Epithelial cell of alveolus of lung (primary cell): ENCODE measurements around the gene CASP1. TPM values are rescaled to one million over a fixed set of nuclear protein-coding genes. Genes with fewer than 3 reads are reported as not detected.

Experiments used
- total RNA-seq: library from RNA; depleted of rRNA; stranded (reverse); fragments of >200 nt; gene quantifications from 2 replicates; pipeline ENCODE4 v1.2.1, GENCODE V29; 2015

CASP1 gene
- total RNA-seq: 22.5 and 44.0 TPM in 2 replicates

DNA sequence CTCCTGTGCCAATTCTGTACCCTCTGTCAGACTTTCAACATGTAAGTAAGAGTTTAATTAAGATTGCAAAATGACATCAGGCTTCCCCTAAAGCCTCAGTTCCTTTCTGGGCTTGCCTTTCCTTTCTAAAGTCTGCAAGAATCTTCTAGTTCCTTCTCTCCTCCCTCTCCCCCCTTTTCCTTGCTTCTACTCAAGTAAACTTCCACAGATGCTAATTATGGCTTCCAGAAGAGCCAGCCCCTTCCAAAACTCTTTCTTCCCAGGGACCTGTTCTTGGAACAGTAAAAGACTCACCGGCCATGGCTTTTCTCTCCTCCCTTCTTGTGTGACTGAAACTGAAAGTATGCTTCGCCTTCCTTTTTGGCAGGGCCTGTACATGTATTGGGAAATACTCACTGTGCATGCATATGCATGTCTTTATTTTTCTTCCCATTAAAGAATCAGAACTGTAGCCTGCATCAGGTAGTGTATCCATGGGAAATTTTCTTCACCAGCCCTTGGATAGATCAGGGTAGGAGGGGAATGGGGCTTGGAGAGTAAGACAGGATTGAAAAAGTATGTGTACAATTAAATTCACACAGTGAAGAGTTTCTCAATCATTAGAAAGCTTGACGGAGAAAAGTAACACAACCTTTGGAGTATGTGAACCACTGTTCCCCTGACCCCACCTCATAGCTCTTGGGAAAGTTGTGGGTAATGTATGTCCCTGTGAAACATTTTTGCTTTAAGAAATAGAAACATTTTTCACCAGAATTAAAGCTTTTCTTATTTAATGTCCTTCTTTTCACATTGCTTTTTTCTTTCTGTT lies at the start of gene CASP1:
TSS of gene CASP1 (minus strand) at position 332 of the 808 bp plus-strand sequence. CDS start at position 301, 31 bp downstream.

DNA sequence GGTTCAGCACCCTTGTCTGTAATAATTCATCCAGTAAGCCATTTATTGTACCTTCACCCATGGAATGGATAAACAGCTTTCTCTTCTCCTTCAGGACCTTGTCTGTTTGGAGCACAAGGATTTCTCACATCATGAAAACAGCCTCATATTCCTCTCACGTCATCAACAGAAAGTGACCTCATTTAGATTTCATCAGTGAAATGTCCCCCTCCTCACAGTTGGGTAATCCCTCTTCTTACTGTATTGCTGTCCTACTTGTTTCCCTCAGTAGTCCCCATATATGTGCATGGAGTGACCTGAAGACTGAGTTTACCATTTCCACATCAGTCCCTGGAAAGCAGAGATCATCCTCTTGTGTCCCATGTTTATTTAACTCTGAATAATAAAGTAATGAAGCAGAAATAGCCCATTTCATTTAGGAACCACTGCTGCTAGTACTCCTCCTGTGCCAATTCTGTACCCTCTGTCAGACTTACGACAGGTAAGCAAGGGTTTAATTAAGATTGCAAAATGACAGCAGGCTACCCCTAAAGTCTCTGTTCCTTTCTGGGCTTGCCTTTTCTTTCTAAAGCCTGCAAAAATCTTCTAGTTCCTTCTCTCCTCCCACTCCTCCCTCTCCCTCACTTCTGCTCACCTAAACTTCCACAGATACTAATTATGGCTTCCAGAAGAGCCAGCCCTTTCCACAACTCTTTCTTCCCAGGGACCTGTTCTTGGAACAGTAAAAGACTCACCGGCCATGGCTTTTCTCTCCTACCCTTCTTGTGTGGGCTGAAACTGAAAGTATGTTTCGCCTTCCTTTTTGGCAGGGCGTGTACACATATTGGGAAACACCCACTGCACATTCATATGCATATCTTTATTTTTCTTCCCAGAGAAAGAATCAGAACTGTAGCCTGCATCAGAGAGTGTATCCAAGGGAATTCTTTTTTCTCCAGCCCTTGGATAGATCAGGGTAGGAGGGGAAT lies 9.9 kb upstream of the CASP1 start, which contains the start of gene CARD16:
TSS of gene CARD16 (minus strand) at position 779 of the 968 bp plus-strand sequence. CDS start at position 741, 38 bp downstream.

DNA sequence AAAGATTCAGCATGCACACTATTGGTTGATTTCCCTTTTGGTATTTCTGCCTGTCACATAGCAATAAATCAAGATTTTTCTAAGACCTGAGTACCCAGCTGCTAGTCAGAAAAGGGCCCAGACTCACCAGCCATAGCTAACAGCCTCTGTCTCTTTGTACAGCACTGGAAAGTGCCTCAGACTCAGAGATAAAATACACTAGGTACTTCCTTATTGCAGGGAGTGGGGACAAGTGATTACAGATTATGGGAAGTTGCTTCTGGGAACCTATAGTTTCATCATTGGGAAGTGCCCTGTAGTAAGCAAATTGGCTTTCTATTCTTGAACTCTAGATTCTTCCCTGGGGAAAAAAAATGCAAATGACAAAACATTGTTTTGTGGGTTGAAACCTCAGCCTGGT lies 11.9 kb downstream of the CASP1 start, which contains the start of gene CASP5:
TSS of gene CASP5 (minus strand) at position 166 of the 400 bp plus-strand sequence. CDS start at position 134, 32 bp downstream.

Other genes with a start within 250 kb of the CASP1 start
- not detected in 2 replicates for gene CASP12, start 136.7 kb downstream of the CASP1 start, total RNA-seq
- 128 and 239 TPM in 2 replicates for gene CASP4, start 66.6 kb downstream of the CASP1 start, total RNA-seq
- not detected in 2 replicates for gene CASP5, start 12.0 kb downstream of the CASP1 start, total RNA-seq
- gene CARD16, start 10.2 kb upstream of the CASP1 start, total RNA-seq: 29.6 and 167 TPM in 2 replicates
- not detected in 2 replicates for gene CARD18, start 104.6 kb upstream of the CASP1 start, total RNA-seq